GM12878 (cell line): ENCODE data around the gene CERKL. TPM values are rescaled to one million over a fixed set of nuclear protein-coding genes. Genes with fewer than 3 reads are reported as not detected.

Source experiments
- CEBPB ChIP-seq, 2 experiments: fragments of 150-350 bp in 1 of 2; IDR thresholded peaks; 2 replicates each; pipeline ENCODE4 v1.6.1; 2012 to 2014; ENCODE audit warnings: low read depth in 2 of 2, low read length in 2 of 2, borderline replicate concordance in 1 of 2, inconsistent platforms in 1 of 2
- CHD4 ChIP-seq: fragments of 200-600 bp; sonication (generic); IDR thresholded peaks from 2 replicates; pipeline ENCODE4 v1.6.1; 2016; ENCODE audit warnings: mild to moderate bottlenecking
- CREM ChIP-seq: IDR thresholded peaks from 2 replicates; pipeline ENCODE4 v1.6.1; 2014; ENCODE audit warnings: antibody characterized with exemption, low read depth
- HDAC2 ChIP-seq: fragments of 200-600 bp; sonication (generic); IDR thresholded peaks from 2 replicates; pipeline ENCODE4 v1.6.1; 2017
- PAX8 ChIP-seq: fragments of 450-650 bp; IDR thresholded peaks from 2 replicates; pipeline ENCODE4 v1.6.1; 2017; ENCODE audit warnings: mild to moderate bottlenecking, moderate library complexity
- RAD51 ChIP-seq: fragments of 450-650 bp; IDR thresholded peaks from 2 replicates; pipeline ENCODE4 v1.6.1; 2016; ENCODE audit warnings: moderate library complexity, mild to moderate bottlenecking, inconsistent platforms
- SMAD5 ChIP-seq: IDR thresholded peaks from 2 replicates; pipeline ENCODE4 v1.6.1; 2016; ENCODE audit warnings: antibody characterized with exemption, low read depth
- SRF ChIP-seq, 2 experiments: IDR thresholded peaks; 2 replicates each; pipeline ENCODE4 v1.6.1; 2011; ENCODE audit warnings: low read depth in 2 of 2, low read length in 2 of 2, mild to moderate bottlenecking in 1 of 2, moderate library complexity in 1 of 2
- ZNF274 ChIP-seq: IDR thresholded peaks from one replicate; pipeline ENCODE4 v1.8.0; 2011; ENCODE audit not compliant: insufficient read length, insufficient read depth
- polyA plus RNA-seq, 11 experiments: library from polyadenylated mRNA; depleted of rRNA in 4 of 11; unstranded in 6 of 11; stranded (reverse) in 5 of 11; fragments of >200 nt; fragmentation: Nextera tagmentation in 4 of 11; fragmentation: Illumina TruSeq in 1 of 11; extraction: Ambion mirVana in 4 of 11; extraction: Trizol in 1 of 11; gene quantifications; 1 replicate in 1 of 11; 2 replicates in 10 of 11; pipeline versions ENCODE4 v1.2.1 to v1.2.3, GENCODE V29; 2011 to 2016; ENCODE audit warnings: inconsistent platforms in 2 of 11, missing spikeins in 2 of 11, low read depth in 1 of 11
- total RNA-seq, 4 experiments: library from RNA; depleted of rRNA in 3 of 4; stranded (reverse); fragments of >200 nt in 3 of 4; fragmentation: Illumina TruSeq in 1 of 4; extraction: Trizol in 1 of 4; gene quantifications; 2 replicates each; pipeline versions ENCODE4 v1.2.1 to v1.2.3, GENCODE V29; 2013 to 2021
- TF ChIP-seq, protein P1 (sequence below): IDR thresholded peaks from 2 replicates; pipeline ENCODE4 v1.6.1; 2012; ENCODE audit warnings: low read depth, low read length, improper control_type of control experiment
- TF ChIP-seq, protein P2 (sequence below): IDR thresholded peaks from 2 replicates; pipeline ENCODE4 v1.6.1; 2012; ENCODE audit warnings: improper control_type of control experiment, low read depth, low read length; ENCODE audit not compliant: insufficient replicate concordance
- TF ChIP-seq, protein P3 (sequence below): fragments of 450-650 bp; IDR thresholded peaks from 2 replicates; pipeline ENCODE4 v1.6.1; 2017; ENCODE audit warnings: low read depth, mild to moderate bottlenecking, moderate library complexity
- TF ChIP-seq, protein P4 (sequence below): fragments of 450-650 bp; formaldehyde crosslinking; IDR thresholded peaks from 2 replicates; pipeline ENCODE4 v1.4.0; 2020; ENCODE audit warnings: mild to moderate bottlenecking, moderate library complexity
- TF ChIP-seq, protein P5 (sequence below): IDR thresholded peaks from 2 replicates; pipeline ENCODE4 v1.6.1; 2011; ENCODE audit warnings: borderline replicate concordance, low read depth, mild to moderate bottlenecking, moderate library complexity, mixed read lengths, low read length; ENCODE audit not compliant: insufficient read depth; ENCODE audit errors: extremely low read length

CERKL gene
- total and polyA plus RNA-seq, 10 of the 15 experiments (the other 5 are each of a cell fraction or from before 2014, with no cell fraction given), result 0.05 to 23.0 (median 6.0) TPM; not detected in 2

DNA sequence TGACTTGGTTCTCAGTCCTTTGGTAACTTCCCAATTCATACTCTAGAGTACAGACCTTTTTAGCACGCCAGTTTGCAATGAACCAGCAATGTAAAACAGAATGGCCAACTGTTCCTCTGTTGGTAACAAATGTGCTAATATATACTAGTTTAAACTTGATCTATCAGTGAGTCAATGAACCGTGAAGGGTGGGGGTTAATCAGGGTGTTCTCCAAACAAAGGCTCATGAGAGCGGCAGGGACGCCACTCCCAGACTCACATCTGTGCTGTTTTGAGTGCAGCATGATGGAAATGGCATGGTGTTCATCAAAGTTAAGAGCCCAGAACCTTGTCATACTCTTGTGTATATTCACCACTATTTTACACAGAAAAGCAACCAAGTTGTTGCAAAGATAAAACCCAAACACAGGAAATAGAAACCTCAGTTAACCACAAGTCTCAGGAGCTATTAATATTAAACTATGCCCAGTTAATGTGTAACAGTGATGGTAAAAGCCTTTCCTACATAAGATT, 70.3 kb downstream of the CERKL start (continued):
- TF ChIP-seq SRF (IDR thresholded peaks at IDR 0.05; ENCODE audit: low read depth in 2 of 2, low read length in 2 of 2) (no peak), CHD4 (no peak), RAD51 (no peak), HDAC2 (no peak), CEBPB (IDR thresholded peaks at IDR 0.05; ENCODE audit: borderline replicate concordance in 1 of 2, low read depth in 2 of 2, low read length in 2 of 2) (no peak), SMAD5 (no peak), PAX8 (peak; percentile 97), ZNF274 (no peak), CREM (no peak)
- TF ChIP-seq, protein P1, sequence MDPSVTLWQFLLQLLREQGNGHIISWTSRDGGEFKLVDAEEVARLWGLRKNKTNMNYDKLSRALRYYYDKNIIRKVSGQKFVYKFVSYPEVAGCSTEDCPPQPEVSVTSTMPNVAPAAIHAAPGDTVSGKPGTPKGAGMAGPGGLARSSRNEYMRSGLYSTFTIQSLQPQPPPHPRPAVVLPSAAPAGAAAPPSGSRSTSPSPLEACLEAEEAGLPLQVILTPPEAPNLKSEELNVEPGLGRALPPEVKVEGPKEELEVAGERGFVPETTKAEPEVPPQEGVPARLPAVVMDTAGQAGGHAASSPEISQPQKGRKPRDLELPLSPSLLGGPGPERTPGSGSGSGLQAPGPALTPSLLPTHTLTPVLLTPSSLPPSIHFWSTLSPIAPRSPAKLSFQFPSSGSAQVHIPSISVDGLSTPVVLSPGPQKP, result no peak
- TF ChIP-seq, protein P2, sequence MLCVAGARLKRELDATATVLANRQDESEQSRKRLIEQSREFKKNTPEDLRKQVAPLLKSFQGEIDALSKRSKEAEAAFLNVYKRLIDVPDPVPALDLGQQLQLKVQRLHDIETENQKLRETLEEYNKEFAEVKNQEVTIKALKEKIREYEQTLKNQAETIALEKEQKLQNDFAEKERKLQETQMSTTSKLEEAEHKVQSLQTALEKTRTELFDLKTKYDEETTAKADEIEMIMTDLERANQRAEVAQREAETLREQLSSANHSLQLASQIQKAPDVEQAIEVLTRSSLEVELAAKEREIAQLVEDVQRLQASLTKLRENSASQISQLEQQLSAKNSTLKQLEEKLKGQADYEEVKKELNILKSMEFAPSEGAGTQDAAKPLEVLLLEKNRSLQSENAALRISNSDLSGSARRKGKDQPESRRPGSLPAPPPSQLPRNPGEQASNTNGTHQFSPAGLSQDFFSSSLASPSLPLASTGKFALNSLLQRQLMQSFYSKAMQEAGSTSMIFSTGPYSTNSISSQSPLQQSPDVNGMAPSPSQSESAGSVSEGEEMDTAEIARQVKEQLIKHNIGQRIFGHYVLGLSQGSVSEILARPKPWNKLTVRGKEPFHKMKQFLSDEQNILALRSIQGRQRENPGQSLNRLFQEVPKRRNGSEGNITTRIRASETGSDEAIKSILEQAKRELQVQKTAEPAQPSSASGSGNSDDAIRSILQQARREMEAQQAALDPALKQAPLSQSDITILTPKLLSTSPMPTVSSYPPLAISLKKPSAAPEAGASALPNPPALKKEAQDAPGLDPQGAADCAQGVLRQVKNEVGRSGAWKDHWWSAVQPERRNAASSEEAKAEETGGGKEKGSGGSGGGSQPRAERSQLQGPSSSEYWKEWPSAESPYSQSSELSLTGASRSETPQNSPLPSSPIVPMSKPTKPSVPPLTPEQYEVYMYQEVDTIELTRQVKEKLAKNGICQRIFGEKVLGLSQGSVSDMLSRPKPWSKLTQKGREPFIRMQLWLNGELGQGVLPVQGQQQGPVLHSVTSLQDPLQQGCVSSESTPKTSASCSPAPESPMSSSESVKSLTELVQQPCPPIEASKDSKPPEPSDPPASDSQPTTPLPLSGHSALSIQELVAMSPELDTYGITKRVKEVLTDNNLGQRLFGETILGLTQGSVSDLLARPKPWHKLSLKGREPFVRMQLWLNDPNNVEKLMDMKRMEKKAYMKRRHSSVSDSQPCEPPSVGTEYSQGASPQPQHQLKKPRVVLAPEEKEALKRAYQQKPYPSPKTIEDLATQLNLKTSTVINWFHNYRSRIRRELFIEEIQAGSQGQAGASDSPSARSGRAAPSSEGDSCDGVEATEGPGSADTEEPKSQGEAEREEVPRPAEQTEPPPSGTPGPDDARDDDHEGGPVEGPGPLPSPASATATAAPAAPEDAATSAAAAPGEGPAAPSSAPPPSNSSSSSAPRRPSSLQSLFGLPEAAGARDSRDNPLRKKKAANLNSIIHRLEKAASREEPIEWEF, result peak; percentile 79
- TF ChIP-seq, protein P3, sequence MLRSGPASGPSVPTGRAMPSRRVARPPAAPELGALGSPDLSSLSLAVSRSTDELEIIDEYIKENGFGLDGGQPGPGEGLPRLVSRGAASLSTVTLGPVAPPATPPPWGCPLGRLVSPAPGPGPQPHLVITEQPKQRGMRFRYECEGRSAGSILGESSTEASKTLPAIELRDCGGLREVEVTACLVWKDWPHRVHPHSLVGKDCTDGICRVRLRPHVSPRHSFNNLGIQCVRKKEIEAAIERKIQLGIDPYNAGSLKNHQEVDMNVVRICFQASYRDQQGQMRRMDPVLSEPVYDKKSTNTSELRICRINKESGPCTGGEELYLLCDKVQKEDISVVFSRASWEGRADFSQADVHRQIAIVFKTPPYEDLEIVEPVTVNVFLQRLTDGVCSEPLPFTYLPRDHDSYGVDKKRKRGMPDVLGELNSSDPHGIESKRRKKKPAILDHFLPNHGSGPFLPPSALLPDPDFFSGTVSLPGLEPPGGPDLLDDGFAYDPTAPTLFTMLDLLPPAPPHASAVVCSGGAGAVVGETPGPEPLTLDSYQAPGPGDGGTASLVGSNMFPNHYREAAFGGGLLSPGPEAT, result peak; percentile 64; the same call in 1 of the 2 replicates
- TF ChIP-seq, protein P4, sequence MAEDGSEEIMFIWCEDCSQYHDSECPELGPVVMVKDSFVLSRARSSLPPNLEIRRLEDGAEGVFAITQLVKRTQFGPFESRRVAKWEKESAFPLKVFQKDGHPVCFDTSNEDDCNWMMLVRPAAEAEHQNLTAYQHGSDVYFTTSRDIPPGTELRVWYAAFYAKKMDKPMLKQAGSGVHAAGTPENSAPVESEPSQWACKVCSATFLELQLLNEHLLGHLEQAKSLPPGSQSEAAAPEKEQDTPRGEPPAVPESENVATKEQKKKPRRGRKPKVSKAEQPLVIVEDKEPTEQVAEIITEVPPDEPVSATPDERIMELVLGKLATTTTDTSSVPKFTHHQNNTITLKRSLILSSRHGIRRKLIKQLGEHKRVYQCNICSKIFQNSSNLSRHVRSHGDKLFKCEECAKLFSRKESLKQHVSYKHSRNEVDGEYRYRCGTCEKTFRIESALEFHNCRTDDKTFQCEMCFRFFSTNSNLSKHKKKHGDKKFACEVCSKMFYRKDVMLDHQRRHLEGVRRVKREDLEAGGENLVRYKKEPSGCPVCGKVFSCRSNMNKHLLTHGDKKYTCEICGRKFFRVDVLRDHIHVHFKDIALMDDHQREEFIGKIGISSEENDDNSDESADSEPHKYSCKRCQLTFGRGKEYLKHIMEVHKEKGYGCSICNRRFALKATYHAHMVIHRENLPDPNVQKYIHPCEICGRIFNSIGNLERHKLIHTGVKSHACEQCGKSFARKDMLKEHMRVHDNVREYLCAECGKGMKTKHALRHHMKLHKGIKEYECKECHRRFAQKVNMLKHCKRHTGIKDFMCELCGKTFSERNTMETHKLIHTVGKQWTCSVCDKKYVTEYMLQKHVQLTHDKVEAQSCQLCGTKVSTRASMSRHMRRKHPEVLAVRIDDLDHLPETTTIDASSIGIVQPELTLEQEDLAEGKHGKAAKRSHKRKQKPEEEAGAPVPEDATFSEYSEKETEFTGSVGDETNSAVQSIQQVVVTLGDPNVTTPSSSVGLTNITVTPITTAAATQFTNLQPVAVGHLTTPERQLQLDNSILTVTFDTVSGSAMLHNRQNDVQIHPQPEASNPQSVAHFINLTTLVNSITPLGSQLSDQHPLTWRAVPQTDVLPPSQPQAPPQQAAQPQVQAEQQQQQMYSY, result no peak
- TF ChIP-seq, protein P5, sequence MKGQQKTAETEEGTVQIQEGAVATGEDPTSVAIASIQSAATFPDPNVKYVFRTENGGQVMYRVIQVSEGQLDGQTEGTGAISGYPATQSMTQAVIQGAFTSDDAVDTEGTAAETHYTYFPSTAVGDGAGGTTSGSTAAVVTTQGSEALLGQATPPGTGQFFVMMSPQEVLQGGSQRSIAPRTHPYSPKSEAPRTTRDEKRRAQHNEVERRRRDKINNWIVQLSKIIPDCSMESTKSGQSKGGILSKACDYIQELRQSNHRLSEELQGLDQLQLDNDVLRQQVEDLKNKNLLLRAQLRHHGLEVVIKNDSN, result no peak
